IMR-90 (cell line): Measurements from ENCODE around the gene GYPE. TPM values are rescaled to one million over a fixed set of nuclear protein-coding genes. Genes with fewer than 3 reads are reported as not detected.
"Not testable (repeated sequence)": the region's sequence is repeated elsewhere in the genome, so short reads cannot be mapped to it uniquely, and the experiment has no call there.

Experiments
- ATAC-seq: fragments of 200-7000 bp; cut with Tn5 transposase; 2 replicates; pipeline ENCODE4 v1.9.1; 2020; ENCODE audit warnings: low read depth, mild to moderate bottlenecking, moderate library complexity
- BruUV-seq: library from RNA; stranded (reverse); fragments of 400-500 nt; replicated peaks from 2 replicates; lab custom pipeline; 2021; lab: Mats Ljungman, UMichigan
- CTCF ChIA-PET: fragments of 300-600 bp; formaldehyde crosslinking; extraction: SDS; loops from one replicate; lab custom pipeline; 2021; ENCODE audit warnings: antibody characterized with exemption; lab: Yijun Ruan, JAX
- POLR2A ChIA-PET: fragments of 300-600 bp; sonication (Branson Sonifier 250); formaldehyde crosslinking; loops from one replicate; lab custom pipeline; 2022; ENCODE audit warnings: antibody characterized with exemption; ENCODE audit not compliant: unreplicated experiment; lab: Charles Lee
- DNase-seq: peaks from one replicate; pipeline ENCODE4 v3.0.0; 2013
- H2AFZ ChIP-seq: replicated peaks from 2 replicates; pipeline ENCODE3; 2013; ENCODE audit warnings: low read length, mild to moderate bottlenecking; ENCODE audit not compliant: poor library complexity
- H2AK5ac ChIP-seq: 2 replicates; pipeline ENCODE4 v1.6.1; 2013; ENCODE audit warnings: low read depth, low read length, inconsistent platforms
- H2AK9ac ChIP-seq: replicated peaks from 2 replicates; pipeline ENCODE3; 2013; ENCODE audit warnings: mild to moderate bottlenecking, low read depth, low read length, moderate library complexity; ENCODE audit not compliant: poor library complexity
- H2BK120ac ChIP-seq: 2 replicates; pipeline ENCODE4 v1.6.1; 2013; ENCODE audit warnings: low read depth, low read length, inconsistent platforms
- H2BK15ac ChIP-seq: 3 replicates; pipeline ENCODE4 v1.6.1; 2013; ENCODE audit warnings: low read depth, low read length, inconsistent platforms
- H2BK20ac ChIP-seq: 2 replicates; pipeline ENCODE4 v1.6.1; 2013; ENCODE audit warnings: low read depth, mild to moderate bottlenecking, inconsistent platforms, low read length, moderate library complexity
- H2BK5ac ChIP-seq: 2 replicates; pipeline ENCODE4 v1.6.1; 2013; ENCODE audit warnings: mild to moderate bottlenecking, low read depth, low read length, inconsistent platforms; ENCODE audit not compliant: poor library complexity, severe bottlenecking
- H3K14ac ChIP-seq: replicated peaks from 2 replicates; pipeline ENCODE4 v1.6.1; 2013; ENCODE audit warnings: low read depth, low read length, inconsistent platforms
- H3K18ac ChIP-seq: 2 replicates; pipeline ENCODE4 v1.6.1; 2013; ENCODE audit warnings: low read depth, low read length, control low read depth
- H3K23ac ChIP-seq: 2 replicates; pipeline ENCODE4 v1.6.1; 2013; ENCODE audit warnings: low read depth, low read length, inconsistent platforms
- H3K27ac ChIP-seq: 2 replicates; pipeline ENCODE4 v1.5.1; 2013; ENCODE audit warnings: mild to moderate bottlenecking, control low read depth, low read length; ENCODE audit not compliant: insufficient read depth
- H3K27me3 ChIP-seq: 2 replicates; pipeline ENCODE4 v1.6.1; 2013; ENCODE audit warnings: low read length; ENCODE audit not compliant: control insufficient read depth, insufficient read depth
- H3K36me3 ChIP-seq: 2 replicates; pipeline ENCODE4 v1.6.1; 2013; ENCODE audit warnings: low read length, mixed read lengths; ENCODE audit not compliant: control insufficient read depth, insufficient read depth
- H3K4ac ChIP-seq: 2 replicates; pipeline ENCODE4 v1.6.1; 2013; ENCODE audit warnings: low read depth, low read length, inconsistent platforms
- H3K4me1 ChIP-seq: 2 replicates; pipeline ENCODE4 v1.6.1; 2013; ENCODE audit warnings: low read length, mixed read lengths; ENCODE audit not compliant: control insufficient read depth, insufficient read depth
- H3K4me2 ChIP-seq: 2 replicates; pipeline ENCODE4 v1.6.1; 2013; ENCODE audit warnings: low read depth, mild to moderate bottlenecking, control low read depth, low read length, moderate library complexity
- H3K4me3 ChIP-seq: 2 replicates; pipeline ENCODE4 v1.5.1; 2013; ENCODE audit warnings: low read depth, mild to moderate bottlenecking, control low read depth, low read length, moderate library complexity; ENCODE audit not compliant: insufficient read depth
- H3K56ac ChIP-seq: 2 replicates; pipeline ENCODE4 v1.6.1; 2013; ENCODE audit warnings: low read length, inconsistent platforms; ENCODE audit not compliant: insufficient read depth; ENCODE audit errors: extremely low read depth
- H3K79me1 ChIP-seq, 2 experiments: 2 replicates each; pipeline ENCODE4 v1.6.1; 2013; ENCODE audit warnings: low read length in 2 of 2, inconsistent platforms in 1 of 2, low read depth in 1 of 2
- H3K9ac ChIP-seq: 2 replicates; pipeline ENCODE4 v1.6.1; 2013; ENCODE audit warnings: low read depth, low read length, control low read depth
- H3K9me1 ChIP-seq: 2 replicates; pipeline ENCODE4 v1.6.1; 2013; ENCODE audit warnings: low read length, inconsistent platforms; ENCODE audit not compliant: insufficient read depth
- H3K9me3 ChIP-seq: 2 replicates; pipeline ENCODE4 v1.6.1; 2013; ENCODE audit warnings: low read length; ENCODE audit not compliant: control insufficient read depth, insufficient read depth
- H4K20me1 ChIP-seq: 2 replicates; pipeline ENCODE4 v1.6.1; 2013; ENCODE audit warnings: low read length, inconsistent platforms; ENCODE audit not compliant: insufficient read depth
- H4K5ac ChIP-seq: 2 replicates; pipeline ENCODE4 v1.6.1; 2013; ENCODE audit warnings: mild to moderate bottlenecking, low read depth, low read length, control low read depth
- H4K8ac ChIP-seq, 2 experiments: 2 replicates each; pipeline ENCODE4 v1.6.1; 2013; ENCODE audit warnings: low read depth in 2 of 2, low read length in 2 of 2, control low read depth in 1 of 2, inconsistent platforms in 1 of 2
- H4K91ac ChIP-seq: 2 replicates; pipeline ENCODE4 v1.6.1; 2013; ENCODE audit warnings: low read depth, low read length, inconsistent platforms; ENCODE audit not compliant: insufficient read depth
- WGBS, 2 experiments: methylation state at CpG; one replicate each; pipeline versions ENCODE4 v1.1.5 to v1.1.7; 2013; ENCODE audit warnings: missing lambda C conversion rate in 2 of 2; ENCODE audit not compliant: insufficient read length in 1 of 2; ENCODE audit errors: extremely low coverage in 2 of 2; 5-methylcytosine and 5-hydroxymethylcytosine counted together
- dilution Hi-C: fragments of 300-500 bp; cut with HindIII; formaldehyde crosslinking; loops from one replicate; pipeline ENCODE4 v1.14.3; 2018; ENCODE audit warnings: low sequenced_read_pairs; ENCODE audit not compliant: unreplicated experiment
- in situ Hi-C: fragments of 300-500 bp; cut with MboI; formaldehyde crosslinking; loops from 3 replicates; pipeline ENCODE4 v1.14.3; 2019; ENCODE audit warnings: low sequenced_read_pairs, inconsistent platforms, mixed read lengths
- intact Hi-C: fragments of 100-400 bp; cut with micrococcal nuclease; formaldehyde crosslinking; loops from 2 replicates; pipeline ENCODE4 v1.10.0; 2022
- polyA plus RNA-seq, 3 experiments: library from polyadenylated mRNA; depleted of rRNA; stranded (reverse); fragments of >200 nt; gene quantifications; 2 replicates each; pipeline ENCODE4 v1.2.3, GENCODE V29; 2012; ENCODE audit warnings: low replicate concordance in 1 of 3
- total RNA-seq: library from RNA; depleted of rRNA; stranded (reverse); fragments of >200 nt; gene quantifications from 2 replicates; pipeline ENCODE4 v1.2.3, GENCODE V29; 2012

GYPE gene
- total and polyA plus RNA-seq, 2 of the 4 experiments (the other 2 are of a cell fraction), result 0.36 to 0.54 TPM

- H3K79me1 ChIP-seq, BruUV-seq, intact Hi-C loops, H3K23ac ChIP-seq, H2AK5ac ChIP-seq, H3K18ac ChIP-seq, H2BK120ac ChIP-seq, H3K27ac ChIP-seq, H3K9me3 ChIP-seq, H2AFZ ChIP-seq, H3K4me2 ChIP-seq, H3K9me1 ChIP-seq, H3K4ac ChIP-seq, dilution Hi-C loops, H4K20me1 ChIP-seq, H3K4me3 ChIP-seq, H4K91ac ChIP-seq, H3K27me3 ChIP-seq, H3K4me1 ChIP-seq, CTCF ChIA-PET, H3K56ac ChIP-seq, ATAC-seq, H2AK9ac ChIP-seq, H2BK15ac ChIP-seq, H3K36me3 ChIP-seq, H2BK5ac ChIP-seq, POLR2A ChIA-PET, H3K9ac ChIP-seq, H2BK20ac ChIP-seq, H4K5ac ChIP-seq, H4K8ac ChIP-seq, DNase-seq, in situ Hi-C loops, H3K14ac ChIP-seq: not testable (repeated sequence)
- WGBS, 2 experiments, result no CpG with 5 or more reads among the region's 3 CpGs
Observed at GRCh38 chr4:143870523-143871268, 34.7 kb downstream of the GYPE start.

- H2BK120ac ChIP-seq, H3K18ac ChIP-seq, H3K27ac ChIP-seq, POLR2A ChIA-PET, H3K27me3 ChIP-seq, BruUV-seq, H3K4me2 ChIP-seq, H2BK20ac ChIP-seq, H3K9ac ChIP-seq, H2AK5ac ChIP-seq, in situ Hi-C loops, H3K23ac ChIP-seq, H3K14ac ChIP-seq, H4K20me1 ChIP-seq, intact Hi-C loops, H3K9me3 ChIP-seq, H2AFZ ChIP-seq, H4K8ac ChIP-seq, H3K9me1 ChIP-seq, DNase-seq, dilution Hi-C loops, H3K79me1 ChIP-seq, H4K5ac ChIP-seq, H2AK9ac ChIP-seq, CTCF ChIA-PET, ATAC-seq, H2BK15ac ChIP-seq, H3K4ac ChIP-seq, H2BK5ac ChIP-seq, H3K4me1 ChIP-seq, H3K36me3 ChIP-seq, H4K91ac ChIP-seq, H3K4me3 ChIP-seq, H3K56ac ChIP-seq: not testable (repeated sequence)
- WGBS, 2 experiments, result no CpG with 5 or more reads among the region's 3 CpGs
Observed at GRCh38 chr4:143869925-143870324, 35.4 kb downstream of the GYPE start.
